Measurements from ENCODE around the gene UPK1B.

Gene UPK1B

DNA sequence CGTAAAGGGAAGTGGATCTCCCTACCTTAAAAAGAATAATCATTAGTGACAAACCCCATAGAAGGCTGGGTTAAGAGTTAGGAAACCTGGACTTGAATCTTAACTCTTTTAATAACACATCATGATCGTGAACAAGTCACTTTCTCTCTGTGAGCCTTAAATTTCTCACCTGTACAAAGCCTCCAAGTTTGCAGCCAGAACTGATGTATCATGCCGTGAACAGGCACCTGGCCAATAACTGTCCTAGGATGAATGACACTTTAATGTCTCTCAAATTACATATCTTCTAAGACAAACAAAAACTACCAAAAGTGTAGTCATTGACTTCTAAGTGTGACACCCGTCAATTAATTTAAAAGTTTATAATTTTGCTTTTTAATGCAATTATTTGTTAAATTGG is 3.9 kb downstream of the UPK1B start:
- DNase-seq = no peak

DNA sequence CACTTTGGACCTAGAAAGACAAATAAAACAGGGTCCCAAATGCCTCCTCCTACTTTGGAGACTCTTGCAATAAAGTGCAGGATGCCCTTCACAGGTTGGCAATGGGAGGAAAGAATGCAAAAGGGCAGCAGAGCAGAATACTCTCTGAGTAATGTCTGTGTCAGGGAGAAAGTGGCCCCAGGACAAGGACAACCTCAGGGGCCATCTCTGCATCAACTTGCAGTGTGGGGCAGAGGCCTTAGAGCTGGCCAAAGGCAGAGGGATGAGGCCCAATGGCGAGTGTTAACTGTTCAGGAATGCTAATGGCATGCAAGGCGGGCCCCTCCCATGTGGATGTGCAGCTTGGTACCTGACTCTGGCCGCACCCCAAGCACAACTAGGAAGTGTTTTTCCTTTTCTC is 8.4 kb downstream of the UPK1B start:
- DNase-seq = no peak

DNA sequence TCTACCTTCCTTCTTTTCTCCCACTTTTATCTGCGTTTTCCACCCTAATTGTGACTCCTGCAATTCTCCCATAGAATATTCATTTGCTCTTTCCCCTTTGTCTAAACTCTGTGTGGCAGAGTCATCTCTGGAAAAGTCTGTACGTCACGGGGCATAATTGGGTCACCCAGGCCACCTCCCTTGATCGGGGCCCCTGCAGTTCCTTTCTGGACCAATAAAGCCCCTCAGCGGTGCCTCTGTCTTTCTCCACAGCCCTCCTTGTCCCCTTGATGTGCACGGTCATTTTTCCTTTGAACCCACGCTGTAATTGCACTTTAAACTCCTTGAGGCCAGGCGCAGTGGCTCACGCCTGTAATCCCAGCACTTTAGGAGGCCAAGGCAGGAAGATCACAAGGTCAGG is 10.7 kb downstream of the UPK1B start:
- DNase-seq = no peak

- no peak for DNase-seq
Observed at GRCh38 chr3:119184796-119185570, 11.6 kb downstream of the UPK1B start.

DNA sequence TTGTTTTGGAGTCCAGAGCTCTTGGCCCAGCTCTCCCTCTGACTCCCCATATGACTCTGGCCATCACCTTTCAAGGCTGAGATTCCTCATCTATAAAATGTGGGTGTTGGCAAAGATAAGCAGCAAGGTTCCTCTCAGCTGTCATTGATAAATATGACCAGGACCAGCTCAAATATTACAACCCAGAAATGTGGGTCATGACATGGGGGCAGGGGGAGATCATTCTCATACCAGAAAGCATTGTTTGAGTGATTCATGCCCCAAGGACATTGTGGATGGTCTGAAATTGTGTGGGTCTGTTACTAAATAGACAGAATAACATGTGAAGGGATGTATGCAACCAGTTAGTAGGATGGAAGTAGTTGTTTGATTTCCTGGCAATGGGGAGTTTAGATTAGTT is 13.9 kb downstream of the UPK1B start:
- DNase-seq = no peak

DNA sequence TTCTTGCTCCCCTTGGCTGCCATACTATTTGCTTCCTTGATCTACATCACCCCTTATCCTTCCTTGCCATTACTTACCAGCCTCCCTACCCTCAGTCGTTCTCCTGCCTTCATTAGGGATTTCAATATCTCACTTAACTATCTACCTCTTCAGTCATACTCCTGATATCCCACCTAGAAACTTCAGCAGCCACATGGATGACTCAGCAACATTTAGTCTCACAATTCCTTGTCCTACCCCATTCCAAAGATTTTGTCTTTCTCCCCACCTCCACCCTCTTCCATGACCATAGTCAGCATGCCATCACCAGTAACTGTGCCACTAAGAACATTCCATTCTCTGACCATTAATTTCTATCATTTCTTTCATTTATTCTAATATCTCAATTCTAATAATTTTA is 18.4 kb downstream of the UPK1B start:
- no peak for DNase-seq

DNA sequence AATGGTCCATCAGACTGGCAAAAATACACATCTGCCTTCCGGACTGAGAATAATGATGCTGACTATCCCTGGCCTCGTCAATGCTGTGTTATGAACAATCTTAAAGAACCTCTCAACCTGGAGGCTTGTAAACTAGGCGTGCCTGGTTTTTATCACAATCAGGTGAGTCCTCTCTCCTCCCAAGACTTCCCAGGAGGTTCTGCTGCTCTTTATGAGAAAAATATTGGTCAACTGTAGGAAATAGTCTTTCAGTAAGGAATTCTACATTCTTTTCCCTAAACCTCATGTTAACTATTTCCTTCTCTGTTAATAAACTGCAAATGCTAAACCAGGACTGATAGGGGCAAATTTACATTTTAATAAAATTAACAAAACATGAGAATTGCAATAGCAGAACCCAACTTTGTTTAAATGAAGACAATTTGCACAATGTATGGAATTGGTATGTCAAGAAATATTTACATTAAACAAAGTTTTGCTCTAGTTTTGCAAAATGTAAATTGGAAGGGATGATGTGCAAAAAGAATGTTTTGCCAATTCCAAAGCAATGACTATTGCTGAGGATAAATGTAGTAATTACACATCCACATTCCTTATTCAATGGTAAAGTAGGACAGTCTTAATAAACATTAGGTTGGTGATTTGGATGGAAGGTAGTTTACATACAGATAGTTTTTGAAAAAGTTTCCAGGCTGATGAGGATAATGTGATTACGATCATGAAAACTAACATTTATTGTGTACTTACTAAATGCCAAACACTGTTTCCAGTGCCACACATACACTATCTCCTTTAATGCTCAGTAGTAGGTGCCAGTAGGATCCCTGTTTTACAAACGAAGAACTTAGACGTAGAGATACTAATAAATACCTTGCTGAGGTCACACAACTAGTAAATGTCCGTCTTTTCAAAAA is 21.1 kb downstream of the UPK1B start:
- DNase-seq = no peak

GRCh38 chr3:119195151-119195476 is 21.7 kb downstream of the UPK1B start:
- no peak for DNase-seq

DNA sequence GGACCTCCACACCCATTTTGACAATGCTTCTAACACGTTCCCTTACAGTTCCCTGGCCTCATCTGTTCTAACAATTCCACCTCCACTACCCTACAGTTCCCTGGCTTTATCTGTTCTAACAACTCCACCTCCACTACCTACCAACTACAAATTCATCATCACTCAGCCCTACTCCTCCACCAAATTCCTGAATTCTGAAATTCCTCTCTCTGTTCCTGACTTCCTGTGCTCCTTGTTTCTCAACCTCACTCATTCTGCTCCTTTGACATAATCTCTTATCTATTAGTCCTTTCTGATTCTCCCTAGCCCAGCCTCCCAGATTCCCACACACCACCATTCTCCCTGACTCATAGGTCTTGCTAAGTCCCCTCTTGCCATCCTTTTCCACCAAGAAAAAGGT is 22.5 kb downstream of the UPK1B start:
- no peak for DNase-seq

DNA sequence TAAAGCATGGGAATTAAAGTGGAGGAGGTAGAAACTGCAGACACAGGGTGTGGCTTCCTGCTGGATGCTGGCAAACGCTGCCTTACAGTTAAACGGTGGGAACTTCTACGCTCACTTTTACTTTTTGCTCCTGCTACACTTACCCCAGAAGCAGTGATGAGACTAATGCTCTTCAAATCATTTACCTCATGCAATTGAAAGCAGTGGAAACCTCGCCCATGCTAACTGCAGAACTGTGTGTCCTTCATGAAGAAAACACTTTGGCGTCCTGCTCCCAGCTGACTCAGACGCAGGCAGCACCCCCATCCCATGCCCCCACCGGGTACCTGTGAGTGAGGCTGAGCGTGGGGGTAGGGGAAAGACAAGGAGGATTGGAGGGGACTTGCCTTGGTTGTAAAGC is 31.8 kb downstream of the UPK1B start:
- DNase-seq = no peak

- no peak for DNase-seq
Observed at GRCh38 chr3:119205685-119206084, 32.3 kb downstream of the UPK1B start.

DNA sequence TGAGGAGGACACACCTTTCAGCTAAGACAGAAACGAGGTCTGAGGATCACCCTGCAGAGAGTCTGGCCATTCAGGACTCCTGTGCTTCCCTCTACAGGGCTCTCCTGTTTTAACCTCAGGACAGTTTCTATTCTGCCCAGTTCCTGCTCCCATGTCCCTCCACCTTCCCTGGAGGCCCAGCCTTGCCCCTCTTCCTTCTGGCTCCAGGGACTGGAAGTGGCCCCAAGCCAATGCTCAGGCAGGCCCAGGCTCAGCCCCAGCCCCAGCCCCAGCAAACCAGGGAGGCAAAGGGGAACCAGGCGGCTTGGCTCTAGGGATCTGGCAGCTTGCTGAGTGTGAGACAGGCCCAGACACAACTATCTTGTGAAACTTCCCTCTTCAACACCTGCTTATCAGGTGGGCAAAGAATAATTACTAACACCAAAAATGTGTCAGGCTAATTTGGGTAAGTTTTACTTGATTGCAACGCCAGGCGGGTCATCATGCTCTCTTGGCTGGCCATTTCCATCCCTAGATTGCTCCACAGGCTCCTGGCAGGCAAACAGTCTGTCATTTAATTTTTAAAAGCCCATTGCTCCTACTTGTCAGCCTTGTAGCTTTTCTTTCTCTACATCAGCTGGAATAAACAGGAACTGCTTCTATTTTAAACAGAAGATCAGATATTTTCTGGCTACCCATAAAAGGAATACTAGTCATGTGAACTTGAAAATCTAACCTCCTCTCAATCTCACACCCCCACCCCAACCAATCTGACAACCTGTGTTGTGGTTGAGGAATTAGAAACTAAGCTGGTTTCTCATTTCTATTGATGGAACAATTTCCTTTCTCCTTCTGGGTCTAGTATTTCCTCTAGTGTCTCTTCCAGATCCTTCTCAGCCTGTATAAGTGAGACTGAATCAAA is 33.5 kb downstream of the UPK1B start:
- peak; percentile 53 for DNase-seq

GRCh38 chr3:119207512-119207875 is 34.1 kb downstream of the UPK1B start:
- DNase-seq = no peak

DNA sequence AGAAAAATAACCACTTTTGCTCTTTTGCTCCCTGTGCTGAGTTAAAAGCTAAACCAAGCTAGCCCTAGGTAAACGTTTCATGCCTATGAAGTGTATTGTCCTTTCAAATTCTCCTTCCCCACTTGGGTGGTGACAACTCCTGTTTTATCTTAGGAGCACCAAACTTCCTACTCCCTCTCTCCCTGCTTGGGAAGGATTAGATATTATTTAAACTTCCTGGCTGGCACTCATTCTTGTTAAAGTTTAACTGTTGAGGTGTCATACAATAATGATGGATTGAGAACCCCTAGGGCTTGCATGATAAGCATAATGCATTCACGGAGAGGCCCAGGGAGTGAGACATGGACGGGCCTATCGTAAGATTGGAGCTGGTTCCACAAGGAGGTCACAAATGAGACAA is 37.8 kb downstream of the UPK1B start:
- no peak for DNase-seq

DNA sequence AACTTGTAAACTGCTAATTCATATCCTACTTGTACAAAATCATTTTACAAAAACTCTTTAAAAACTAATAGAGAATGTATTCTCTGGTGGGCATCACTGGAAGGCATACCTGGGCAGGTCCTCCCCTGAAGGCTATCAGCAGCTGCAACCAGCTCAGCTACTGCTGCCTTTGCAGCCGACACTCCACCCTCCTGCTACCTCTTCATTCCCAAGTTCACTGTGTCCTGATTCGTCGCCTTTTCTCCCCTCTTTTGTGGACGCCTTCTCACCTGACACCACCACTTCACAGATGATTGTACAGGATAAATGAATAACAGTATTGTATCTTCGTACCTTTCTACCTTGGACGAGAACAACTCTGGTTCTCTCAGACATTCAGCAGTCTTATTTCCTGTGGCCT is 38.4 kb downstream of the UPK1B start:
- no peak for DNase-seq

DNA sequence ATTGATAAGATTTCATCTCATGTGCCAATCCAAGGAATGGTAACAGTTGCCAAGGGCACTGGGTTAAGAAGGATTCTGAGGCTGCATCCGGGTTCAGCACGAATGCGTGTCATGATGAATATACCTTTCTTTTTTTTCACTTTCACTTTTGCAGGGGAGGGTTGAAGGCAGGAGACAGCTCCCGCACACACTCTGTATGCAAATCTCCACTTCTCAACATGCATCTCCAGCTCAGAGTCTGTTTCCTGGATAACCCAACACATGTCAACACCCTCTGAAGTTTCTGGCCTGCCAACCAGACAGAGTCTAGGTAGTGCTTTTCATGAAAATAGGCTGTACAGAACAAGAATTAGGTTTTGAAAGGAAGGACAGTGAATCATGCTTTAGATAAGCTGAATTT is 45.7 kb downstream of the UPK1B start:
- DNase-seq = no peak

GRCh38 chr3:119220198-119220597 is 46.8 kb downstream of the UPK1B start:
- no peak for DNase-seq

- no peak for DNase-seq
Observed at GRCh38 chr3:119220970-119221667, 47.7 kb downstream of the UPK1B start.

DNA sequence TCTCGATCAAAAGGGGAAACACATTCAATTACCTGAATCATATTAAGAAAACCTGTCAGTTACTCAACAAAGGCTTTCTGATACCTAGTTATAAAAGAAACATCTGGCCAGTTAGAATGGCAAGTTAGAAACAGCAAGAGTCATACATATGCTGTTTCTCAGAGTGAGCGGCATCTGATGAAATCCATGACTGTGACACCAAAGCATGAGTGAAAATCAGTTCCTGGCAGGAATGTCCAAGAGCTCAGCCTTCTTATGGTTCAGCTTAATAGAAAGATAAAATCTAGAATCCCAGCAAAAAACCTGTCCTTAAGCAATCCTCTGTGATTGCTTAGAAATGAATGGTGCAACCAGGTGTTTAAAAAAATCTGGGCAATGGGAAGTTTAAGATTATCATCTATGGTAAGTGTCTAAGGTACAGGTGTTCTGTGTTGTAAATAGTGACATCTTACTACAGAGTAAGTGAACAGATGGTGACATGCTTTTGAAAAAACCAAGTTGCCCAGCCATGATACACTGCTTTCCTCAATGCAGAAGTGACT is 48.5 kb downstream of the UPK1B start:
- DNase-seq = no peak

GRCh38 chr3:119222391-119222790 is 49.0 kb downstream of the UPK1B start:
- DNase-seq = no peak

DNA sequence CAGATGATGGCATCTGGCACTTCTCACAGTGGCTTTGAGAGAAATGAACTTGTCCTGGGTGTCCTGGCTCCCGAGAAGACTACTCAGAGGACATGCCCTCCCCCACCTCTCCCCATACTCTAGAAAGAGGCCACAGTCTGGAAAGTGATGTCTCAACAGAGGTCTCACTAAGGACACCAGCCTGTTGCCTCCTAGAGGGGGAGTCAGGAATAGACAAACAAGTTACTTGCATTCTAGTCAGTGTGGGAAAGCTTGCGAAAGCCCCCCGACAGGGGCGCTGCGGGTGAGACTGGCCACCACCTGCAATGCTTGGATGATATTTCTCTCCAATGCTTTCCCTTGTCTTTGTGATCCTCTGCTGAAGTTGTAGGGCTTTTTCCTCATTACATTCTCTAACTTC is 50.1 kb downstream of the UPK1B start:
- no peak for DNase-seq

DNA sequence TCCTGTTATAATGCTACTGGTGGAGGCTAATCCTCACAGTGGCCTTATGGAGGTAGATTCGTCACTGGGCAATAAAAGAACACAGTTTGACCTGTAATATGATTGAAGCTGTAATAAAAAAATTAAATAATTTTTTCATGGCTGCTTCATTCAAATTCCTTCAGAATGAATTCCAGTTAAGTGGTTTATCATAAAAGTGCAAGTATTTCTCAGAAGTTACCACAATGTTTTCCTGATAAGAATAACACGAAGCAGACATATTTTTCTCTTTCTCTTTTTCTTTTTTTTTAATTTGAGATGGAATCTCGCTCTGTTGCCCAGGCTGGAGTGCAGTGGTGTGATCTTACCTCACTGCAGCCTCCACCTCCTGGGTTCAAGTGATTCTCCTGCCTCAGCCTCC is 51.7 kb downstream of the UPK1B start:
- no peak for DNase-seq

All from NCI-H2171 (cell line).